Mammary epithelial cell (primary cell): ENCODE measurements around the gene C9orf78.

Experiments used
- EZH2 ChIP-seq: IDR thresholded peaks from 2 replicates; pipeline ENCODE4 v1.6.1; 2012; ENCODE audit warnings: low read length, inconsistent platforms, borderline replicate concordance
- TF ChIP-seq, protein P1 (sequence below), 2 donors: IDR thresholded peaks in 1 of 2; conservative IDR thresholded peaks in 1 of 2; 2 replicates each; pipeline ENCODE4 v1.5.1; 2011 to 2012; ENCODE audit warnings: inconsistent platforms in 2 of 2, low read length in 2 of 2, mild to moderate bottlenecking in 2 of 2, control low read depth in 1 of 2, low read depth in 1 of 2; ENCODE audit not compliant: insufficient read depth in 1 of 2; ENCODE audit errors: extremely low read depth in 1 of 2

DNA sequence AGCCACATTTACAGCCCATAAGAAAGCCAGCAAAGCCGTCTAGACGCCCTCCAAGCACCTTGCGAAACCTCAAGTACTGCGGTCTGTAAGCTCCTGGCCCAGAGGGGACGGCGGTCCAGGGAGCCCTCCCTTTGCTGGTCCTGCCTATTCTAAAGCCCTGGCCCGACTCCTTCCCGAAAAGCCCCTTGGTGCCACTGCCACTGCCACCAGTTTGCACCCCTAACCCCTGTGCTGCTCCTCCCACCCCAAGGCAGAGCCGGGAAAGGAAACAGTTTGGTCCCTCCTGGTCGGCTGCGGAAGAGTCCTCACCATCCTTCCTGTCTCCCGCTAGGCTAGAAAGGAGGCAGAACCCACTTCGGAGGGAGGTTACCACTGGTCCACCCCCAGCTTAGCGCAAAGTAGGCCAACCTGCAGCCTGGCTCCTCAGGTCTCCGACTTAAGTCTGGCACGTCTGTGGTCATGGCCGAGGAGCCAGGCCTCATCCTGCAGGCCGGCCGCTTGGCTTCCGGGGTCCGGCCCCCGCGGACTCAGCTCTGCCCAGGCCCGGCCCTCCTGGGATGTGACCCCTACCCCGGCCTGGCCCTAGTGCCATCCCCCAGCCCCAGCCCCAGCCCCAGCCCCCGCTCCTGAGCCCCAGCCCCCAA is 12.1 kb downstream of the C9orf78 start:
- TF ChIP-seq, protein P1, sequence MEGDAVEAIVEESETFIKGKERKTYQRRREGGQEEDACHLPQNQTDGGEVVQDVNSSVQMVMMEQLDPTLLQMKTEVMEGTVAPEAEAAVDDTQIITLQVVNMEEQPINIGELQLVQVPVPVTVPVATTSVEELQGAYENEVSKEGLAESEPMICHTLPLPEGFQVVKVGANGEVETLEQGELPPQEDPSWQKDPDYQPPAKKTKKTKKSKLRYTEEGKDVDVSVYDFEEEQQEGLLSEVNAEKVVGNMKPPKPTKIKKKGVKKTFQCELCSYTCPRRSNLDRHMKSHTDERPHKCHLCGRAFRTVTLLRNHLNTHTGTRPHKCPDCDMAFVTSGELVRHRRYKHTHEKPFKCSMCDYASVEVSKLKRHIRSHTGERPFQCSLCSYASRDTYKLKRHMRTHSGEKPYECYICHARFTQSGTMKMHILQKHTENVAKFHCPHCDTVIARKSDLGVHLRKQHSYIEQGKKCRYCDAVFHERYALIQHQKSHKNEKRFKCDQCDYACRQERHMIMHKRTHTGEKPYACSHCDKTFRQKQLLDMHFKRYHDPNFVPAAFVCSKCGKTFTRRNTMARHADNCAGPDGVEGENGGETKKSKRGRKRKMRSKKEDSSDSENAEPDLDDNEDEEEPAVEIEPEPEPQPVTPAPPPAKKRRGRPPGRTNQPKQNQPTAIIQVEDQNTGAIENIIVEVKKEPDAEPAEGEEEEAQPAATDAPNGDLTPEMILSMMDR (conservative IDR thresholded peaks at IDR 0.05 in 1 of 2, IDR thresholded peaks at IDR 0.05 in 1 of 2; ENCODE audit: extremely low read depth in 1 of 2, insufficient read depth in 1 of 2, low read depth in 1 of 2, low read length in 2 of 2): no peak
- no peak for TF ChIP-seq EZH2
